ENCODE data around the gene HLA-C. TPM values are rescaled to one million over a fixed set of nuclear protein-coding genes. Genes with fewer than 3 reads are reported as not detected.

Gene HLA-C
- total and polyA plus RNA-seq, 9 of the 15 experiments (the other 6 are each of a cell fraction or from before 2014, with no cell fraction given): 0.23 to 4.9 (median 1.2) TPM

GRCh38 chr6:31285982-31286381 lies 14.1 kb upstream of the HLA-C start (continued):
- TF ChIP-seq NCOR1 (IDR thresholded peaks at IDR 0.05) (no peak), CBFA2T3 (IDR thresholded peaks at IDR 0.05) (peak; percentile 42; the same call in 1 of the 2 replicates), CEBPG (CRISPR knock-in tag; IDR thresholded peaks at IDR 0.05) (no peak), CEBPG (tag; conservative IDR thresholded peaks at IDR 0.05 in 1 of 2, IDR thresholded peaks at IDR 0.05 in 1 of 2) (peak in 1 of 2 experiments; percentile 51; a peak in 2 of 4 replicates), GTF2F1 (IDR thresholded peaks at IDR 0.05; ENCODE audit: low read depth, low read length) (no peak), ZZZ3 (IDR thresholded peaks at IDR 0.05) (no peak), CTBP1 (IDR thresholded peaks at IDR 0.05; ENCODE audit: borderline replicate concordance) (no peak), SMARCE1 (IDR thresholded peaks at IDR 0.05) (no peak), TARDBP (IDR thresholded peaks at IDR 0.05) (no peak), NFE2L1 (tag; IDR thresholded peaks at IDR 0.05; ENCODE audit: borderline replicate concordance, low read depth) (no peak), ZSCAN32 (CRISPR knock-in tag; IDR thresholded peaks at IDR 0.05) (no peak), FOXA1 (IDR thresholded peaks at IDR 0.05; ENCODE audit: borderline replicate concordance) (no peak)

DNA sequence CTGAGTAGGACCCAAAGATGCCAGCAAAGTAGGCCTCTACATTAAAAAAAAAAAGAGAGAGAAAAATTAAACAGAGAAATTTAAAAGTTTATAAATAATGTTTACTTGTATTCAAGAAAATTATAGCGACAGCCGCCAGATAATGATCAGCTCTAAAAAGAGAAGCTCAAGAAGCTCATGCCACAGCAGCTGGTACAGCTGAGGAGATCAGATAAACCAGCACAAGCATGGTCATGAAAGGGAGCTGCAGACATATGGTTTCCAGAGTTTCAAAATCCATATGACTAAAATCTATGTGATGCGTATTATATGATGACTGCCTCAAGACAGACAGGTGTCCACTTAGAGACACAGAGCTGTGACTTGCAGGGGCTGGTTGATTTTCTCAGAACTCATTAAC lies 13.6 kb upstream of the HLA-C start:
- H3K36me3 ChIP-seq (ENCODE audit: control insufficient read depth, insufficient read depth, low read length): no peaks in the 10 kb centered on the region
- WGBS (ENCODE audit: insufficient coverage, low coverage, missing lambda C conversion rate): 2% methylated on average over 3 of the region's 3 CpGs
- H3K4me3 ChIP-seq: no peak overlapping the region
- TF ChIP-seq, protein P1, sequence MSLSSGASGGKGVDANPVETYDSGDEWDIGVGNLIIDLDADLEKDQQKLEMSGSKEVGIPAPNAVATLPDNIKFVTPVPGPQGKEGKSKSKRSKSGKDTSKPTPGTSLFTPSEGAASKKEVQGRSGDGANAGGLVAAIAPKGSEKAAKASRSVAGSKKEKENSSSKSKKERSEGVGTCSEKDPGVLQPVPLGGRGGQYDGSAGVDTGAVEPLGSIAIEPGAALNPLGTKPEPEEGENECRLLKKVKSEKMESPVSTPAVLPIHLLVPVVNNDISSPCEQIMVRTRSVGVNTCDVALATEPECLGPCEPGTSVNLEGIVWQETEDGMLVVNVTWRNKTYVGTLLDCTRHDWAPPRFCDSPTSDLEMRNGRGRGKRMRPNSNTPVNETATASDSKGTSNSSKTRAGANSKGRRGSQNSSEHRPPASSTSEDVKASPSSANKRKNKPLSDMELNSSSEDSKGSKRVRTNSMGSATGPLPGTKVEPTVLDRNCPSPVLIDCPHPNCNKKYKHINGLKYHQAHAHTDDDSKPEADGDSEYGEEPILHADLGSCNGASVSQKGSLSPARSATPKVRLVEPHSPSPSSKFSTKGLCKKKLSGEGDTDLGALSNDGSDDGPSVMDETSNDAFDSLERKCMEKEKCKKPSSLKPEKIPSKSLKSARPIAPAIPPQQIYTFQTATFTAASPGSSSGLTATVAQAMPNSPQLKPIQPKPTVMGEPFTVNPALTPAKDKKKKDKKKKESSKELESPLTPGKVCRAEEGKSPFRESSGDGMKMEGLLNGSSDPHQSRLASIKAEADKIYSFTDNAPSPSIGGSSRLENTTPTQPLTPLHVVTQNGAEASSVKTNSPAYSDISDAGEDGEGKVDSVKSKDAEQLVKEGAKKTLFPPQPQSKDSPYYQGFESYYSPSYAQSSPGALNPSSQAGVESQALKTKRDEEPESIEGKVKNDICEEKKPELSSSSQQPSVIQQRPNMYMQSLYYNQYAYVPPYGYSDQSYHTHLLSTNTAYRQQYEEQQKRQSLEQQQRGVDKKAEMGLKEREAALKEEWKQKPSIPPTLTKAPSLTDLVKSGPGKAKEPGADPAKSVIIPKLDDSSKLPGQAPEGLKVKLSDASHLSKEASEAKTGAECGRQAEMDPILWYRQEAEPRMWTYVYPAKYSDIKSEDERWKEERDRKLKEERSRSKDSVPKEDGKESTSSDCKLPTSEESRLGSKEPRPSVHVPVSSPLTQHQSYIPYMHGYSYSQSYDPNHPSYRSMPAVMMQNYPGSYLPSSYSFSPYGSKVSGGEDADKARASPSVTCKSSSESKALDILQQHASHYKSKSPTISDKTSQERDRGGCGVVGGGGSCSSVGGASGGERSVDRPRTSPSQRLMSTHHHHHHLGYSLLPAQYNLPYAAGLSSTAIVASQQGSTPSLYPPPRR (CRISPR knock-in tag; IDR thresholded peaks at IDR 0.05; ENCODE audit: borderline replicate concordance): no peak
- no TSS peak for BruUV-seq (replicated peaks)
- in situ Hi-C loops (cut with MboI) (no loop called here), intact Hi-C loops (cut with micrococcal nuclease) (no loop called here)
- CTCF ChIA-PET (ENCODE audit: low intra/inter-chr PET ratio): no interaction called here
- H3K79me2 ChIP-seq (ENCODE audit: control insufficient read depth, insufficient read depth, low read length): no peaks in the 10 kb centered on the region
- no peaks in the 10 kb centered on the region for H3K9me1 ChIP-seq (ENCODE audit: control insufficient read depth, insufficient read depth, low read length)
- H4K20me1 ChIP-seq (replicated peaks; ENCODE audit: control insufficient read depth, insufficient read depth, low read length): no peaks in the 10 kb centered on the region
- no peak for DNase-seq (ENCODE audit: extremely low read depth in 1 of 4, low spot score in 3 of 4)
- ATAC-seq: no peak
- H3K4me1 ChIP-seq (replicated peaks in 1 of 2; ENCODE audit: control insufficient read depth in 2 of 2, insufficient read depth in 2 of 2, low read length in 2 of 2): no peaks in the 10 kb centered on the region
- H3K9me3 ChIP-seq (replicated peaks; ENCODE audit: control insufficient read depth, insufficient read depth, low read depth, low read length): no peaks in the 10 kb centered on the region
- H3K27ac ChIP-seq (ENCODE audit: extremely low read depth, low read depth, low read length): no peak overlapping the region
- no peak overlapping the region for H2AFZ ChIP-seq (ENCODE audit: low read depth, low read length)
- H3K9ac ChIP-seq (ENCODE audit: insufficient read depth in 1 of 2, low read depth in 2 of 2, low read length in 2 of 2): no peak overlapping the region
- H3K4me2 ChIP-seq (ENCODE audit: insufficient read depth, low read length): no peak overlapping the region
- POLR2A ChIA-PET: interaction anchor here (0.6 to 2.1 kb wide), 5 partner anchors 9 to 670 kb away, joined by 3 to 7 read pairs (median 3); no protein-coding TSS in a partner anchor
- peaks cover 2 to 23% of the 10 kb centered on the region in 2 experiments for H3K27me3 ChIP-seq (ENCODE audit: control insufficient read depth in 2 of 2, insufficient read depth in 2 of 2, low read length in 2 of 2)
- peak; percentile 51 for FAIRE-seq
